DLD1 (cell line): ENCODE data around the gene ADGRF3.
"Not testable (repeated sequence)": the region's sequence is repeated elsewhere in the genome, so short reads cannot be mapped to it uniquely, and the experiment has no call there.

Experiments
- in situ Hi-C: cut with HindIII; loops from 2 replicates; pipeline ENCODE4 v1.10.0; 2017; ENCODE audit warnings: low sequenced_read_pairs

The ADGRF3 gene

DNA sequence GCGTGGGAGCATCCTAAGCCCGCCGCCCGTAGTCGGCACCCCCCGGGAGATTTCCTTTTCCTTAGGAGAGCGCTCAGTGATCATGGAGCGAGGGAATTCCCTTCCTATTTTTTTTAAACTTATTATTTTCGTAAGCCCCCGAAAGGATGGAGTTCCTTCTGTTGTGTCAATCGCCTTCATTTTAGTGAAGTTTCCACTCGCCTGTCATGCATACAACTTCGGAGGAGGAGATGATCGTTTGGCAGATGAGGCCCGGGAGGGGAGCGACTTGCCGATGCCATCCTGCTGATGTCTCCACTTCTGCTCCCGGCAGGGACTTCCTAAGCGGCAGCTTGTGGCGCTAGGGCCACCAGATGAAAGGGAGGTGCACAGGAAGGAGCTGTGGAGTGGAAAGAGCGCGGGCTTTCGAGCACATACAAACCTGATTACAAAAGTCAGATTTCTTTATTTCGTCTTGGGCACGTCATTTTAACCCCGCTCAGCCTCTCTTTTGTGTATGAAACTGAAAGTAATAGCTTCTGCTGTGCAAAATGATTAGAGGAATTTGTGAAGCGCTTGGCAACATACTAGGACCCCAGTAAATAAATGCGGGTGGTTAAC lies at the start of gene ADGRF3:
Gene ADGRF3, minus strand, starts transcription at position 336 of the 600 bp plus-strand sequence. CDS start 555 bp downstream, outside the sequence.
- in situ Hi-C loops: no loop called here

DNA sequence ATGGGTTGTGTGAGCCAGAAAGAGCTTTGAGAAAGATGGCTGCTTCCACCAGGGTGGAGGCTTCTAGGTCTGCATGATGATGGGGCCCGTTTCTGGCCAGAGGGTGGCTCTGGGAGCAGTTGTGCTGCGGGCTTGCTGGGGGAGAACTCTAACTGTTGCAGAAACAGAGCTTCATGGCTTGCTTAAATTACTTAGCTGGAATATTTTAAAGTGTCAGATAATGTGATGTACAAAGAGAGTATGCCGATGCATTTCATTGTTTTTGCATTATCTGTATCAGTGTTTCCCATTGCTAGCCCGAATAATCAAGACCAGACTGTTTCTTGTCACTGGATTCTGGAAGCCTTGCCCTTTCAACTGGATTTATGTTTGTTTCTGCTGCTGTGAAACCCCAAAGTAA lies 48.8 kb upstream of the ADGRF3 start:
- in situ Hi-C loops: no loop called here

- in situ Hi-C loops: no loop called here
Measured at GRCh38 chr2:26394694-26395093, 48.1 kb upstream of the ADGRF3 start.

GRCh38 chr2:26387189-26387588 lies 40.6 kb upstream of the ADGRF3 start:
- in situ Hi-C loops: no loop called here

DNA sequence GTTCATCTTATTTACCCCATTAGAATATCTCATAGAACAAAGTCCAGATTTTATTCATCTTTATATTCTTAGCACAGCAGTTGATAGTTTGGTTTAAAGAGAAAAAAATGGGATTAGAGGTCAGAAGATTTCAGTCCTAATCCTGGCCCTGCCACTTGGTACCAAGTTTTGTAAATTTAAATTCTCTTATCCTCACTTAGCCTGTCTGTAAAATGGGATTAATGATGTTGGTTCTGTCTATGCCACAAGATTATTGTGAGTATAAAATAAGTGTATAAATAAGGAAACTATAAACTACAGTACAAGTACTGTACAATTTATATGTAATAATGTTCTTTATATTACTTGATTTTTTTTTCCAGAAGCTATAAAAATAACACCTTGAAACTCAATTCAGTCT lies 38.0 kb upstream of the ADGRF3 start:
- in situ Hi-C loops: no loop called here

DNA sequence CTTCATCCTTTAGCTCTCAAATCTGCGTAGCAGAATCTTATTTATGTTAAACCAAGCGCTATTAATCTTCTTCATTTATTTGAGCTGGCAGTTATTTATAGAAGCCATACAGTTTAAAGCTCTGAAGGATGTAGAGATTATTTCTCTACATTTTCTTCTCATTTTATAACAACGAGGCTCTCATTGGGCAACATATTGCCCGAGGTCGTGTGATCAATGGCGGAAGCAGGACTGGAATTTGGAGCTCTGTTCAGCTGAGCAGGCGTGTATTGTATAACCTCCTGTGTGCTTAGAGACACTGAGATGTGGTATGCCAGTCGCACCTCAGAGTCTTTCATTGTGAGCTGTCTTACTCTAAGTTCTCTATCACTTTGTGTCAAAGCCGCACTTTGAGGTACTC lies 37.6 kb upstream of the ADGRF3 start:
- in situ Hi-C loops: no loop called here

DNA sequence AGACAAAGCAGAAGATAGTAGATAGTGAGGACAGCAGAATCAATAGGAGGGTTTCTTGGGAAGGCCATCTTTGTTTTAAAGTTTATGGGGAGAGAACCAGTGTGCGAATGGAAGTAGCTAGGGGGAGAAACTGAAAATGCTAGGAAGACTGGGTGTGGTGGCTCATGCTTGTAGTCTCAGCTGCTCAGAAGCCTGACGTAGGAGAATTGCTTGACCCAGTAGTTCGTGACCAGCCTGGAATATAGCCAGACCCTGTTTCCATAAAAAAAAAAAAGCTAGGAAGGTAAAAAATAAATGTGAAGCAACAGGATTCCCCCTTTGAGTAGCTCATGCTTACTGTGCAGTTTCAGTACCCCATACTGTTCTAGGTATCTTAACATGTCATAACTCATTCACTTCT lies 36.0 kb upstream of the ADGRF3 start:
- in situ Hi-C loops: no loop called here

DNA sequence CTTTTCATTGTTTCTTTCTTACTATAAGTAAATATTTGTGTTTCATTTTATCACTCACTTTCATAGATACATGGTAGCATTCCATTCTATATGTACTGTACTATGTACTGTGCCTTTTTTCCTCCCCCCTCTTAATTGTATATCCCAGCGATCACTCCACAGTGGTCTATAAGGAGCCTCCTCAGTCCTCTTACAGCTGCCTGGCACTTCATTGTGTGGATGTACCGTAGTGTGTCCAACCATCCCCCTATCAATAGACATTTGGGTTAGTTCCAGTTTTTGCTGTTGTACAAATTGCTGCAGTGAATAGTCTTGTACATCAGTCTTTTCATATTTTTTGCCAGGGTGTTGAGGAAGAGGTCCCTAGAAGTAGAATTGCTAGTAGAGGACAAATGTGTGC lies 33.7 kb upstream of the ADGRF3 start:
- in situ Hi-C loops: no loop called here

DNA sequence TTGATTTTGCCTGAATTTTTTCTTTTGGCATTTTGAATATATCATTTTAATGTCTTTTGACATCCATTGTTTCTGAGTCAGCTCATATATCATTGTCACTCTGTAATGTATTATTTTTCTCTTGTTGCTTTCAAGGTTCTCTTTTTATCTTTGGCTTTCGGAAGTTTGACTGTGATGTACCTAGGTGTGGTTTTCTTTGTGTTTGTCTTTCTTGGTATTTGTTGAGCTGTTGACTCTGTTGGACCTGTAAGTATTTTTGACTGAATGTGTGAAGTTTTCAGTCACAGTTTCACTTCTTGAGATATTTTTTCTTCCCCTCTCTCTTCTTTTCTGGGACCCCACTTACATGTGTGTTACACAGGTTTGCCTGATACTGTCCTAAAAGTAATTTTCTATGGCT lies 30.2 kb upstream of the ADGRF3 start:
- in situ Hi-C loops: no loop called here

DNA sequence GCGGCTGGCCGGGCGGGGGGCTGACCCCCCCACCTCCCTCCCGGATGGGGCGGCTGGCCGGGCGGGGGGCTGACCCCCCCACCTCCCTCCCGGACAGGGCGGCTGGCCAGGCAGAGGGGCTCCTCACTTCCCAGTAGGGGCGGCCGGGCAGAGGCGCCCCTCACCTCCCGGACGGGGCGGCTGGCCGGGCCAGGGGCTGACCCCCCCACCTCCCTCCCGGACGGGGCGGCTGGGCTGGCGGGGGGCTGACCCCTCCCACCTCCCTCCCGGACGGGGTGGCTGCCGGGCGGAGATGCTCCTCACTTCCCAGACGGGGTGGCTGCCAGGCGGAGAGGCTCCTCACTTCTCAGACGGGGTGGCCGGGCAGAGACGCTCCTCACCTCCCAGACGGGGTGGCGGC lies 24.3 kb upstream of the ADGRF3 start:
- in situ Hi-C loops: not testable (repeated sequence)

DNA sequence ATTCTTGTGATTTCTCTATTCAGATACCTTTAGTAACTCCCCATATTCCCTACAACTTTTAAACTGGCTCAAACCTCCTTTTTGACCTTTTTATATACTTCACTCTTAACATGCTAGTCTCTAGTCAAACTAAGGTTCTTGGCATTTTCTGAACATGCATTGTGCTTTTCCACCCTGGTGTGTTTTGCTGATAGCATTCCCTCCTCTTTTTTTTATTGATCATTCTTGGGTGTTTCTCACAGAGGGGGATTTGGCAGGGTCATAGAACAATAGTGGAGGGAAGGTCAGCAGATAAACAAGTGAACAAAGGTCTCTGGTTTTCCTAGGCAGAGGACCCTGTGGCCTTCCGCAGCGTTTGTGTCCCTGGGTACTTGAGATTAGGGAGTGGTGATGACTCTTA lies 23.1 kb upstream of the ADGRF3 start:
- in situ Hi-C loops: not testable (repeated sequence)

DNA sequence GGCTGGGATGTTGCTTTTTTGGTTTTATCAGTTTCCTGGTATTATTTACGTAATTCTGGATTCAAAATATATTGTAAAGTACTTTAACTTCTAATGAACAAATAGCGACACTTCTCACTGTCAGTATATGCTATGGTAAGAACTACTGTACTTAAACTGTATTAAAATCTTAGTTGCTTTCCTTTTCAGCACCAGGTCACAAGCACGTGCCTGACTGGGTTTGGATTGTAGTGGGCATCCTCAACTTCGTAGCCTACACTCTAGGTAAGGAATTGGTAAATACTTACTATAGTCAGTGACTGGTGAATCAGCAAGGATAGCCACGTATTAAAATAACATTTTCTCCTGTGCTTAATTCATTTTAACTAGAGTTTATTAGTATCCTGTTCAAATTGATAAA lies 20.4 kb upstream of the ADGRF3 start:
- in situ Hi-C loops: no loop called here

- in situ Hi-C loops: no loop called here
Measured at GRCh38 chr2:26364669-26365068, 18.1 kb upstream of the ADGRF3 start.

GRCh38 chr2:26363958-26364357 lies 17.4 kb upstream of the ADGRF3 start:
- in situ Hi-C loops: no loop called here

GRCh38 chr2:26363323-26363722 lies 16.7 kb upstream of the ADGRF3 start:
- in situ Hi-C loops: no loop called here

DNA sequence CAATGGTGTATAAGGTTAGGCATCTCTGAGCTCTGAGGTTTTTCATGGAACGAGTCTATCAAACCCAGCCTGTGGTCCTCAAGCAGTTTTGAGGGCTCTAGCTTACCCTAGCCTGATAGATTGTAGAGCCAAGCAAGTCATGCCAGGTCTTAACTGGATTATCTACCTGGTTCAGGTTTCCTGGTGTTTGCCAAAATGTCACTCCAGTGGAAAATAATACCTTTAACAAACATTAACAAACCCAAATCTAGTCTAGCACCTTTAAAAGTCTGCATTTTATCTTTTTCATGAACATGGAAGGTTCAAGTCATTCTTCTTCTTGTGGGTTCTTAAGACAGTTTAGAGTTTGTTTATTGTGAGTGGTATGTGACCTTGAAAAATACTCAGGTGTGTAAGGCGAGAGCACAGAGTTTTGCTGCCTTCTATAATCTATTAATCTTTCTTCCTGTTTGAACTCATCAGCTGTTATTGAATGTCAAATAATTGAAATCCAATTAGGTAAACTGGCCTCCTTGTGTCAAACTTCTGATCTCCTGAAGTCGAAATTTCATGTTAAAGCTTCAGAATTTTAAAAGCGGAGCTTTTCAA lies 13.4 kb upstream of the ADGRF3 start:
- in situ Hi-C loops: no loop called here

DNA sequence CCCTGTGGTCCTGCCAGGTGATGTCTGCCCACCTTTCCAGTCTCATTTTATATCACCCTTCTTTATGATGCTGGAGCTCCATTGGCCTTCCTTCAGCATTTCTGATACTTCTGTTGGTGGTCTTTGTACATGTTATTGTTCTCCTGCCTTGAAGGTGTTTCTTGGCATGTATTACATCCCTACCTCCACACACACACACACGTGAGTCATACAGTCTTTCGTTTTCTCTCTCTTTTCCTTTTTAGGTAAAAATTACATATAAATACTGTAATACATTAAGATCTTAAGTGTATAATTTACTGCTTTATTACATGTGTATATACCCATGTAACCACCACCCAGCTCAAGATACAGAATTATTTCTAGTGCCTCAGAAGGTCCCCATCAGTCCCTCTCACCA lies 10.2 kb upstream of the ADGRF3 start:
- in situ Hi-C loops: no loop called here

- in situ Hi-C loops: no loop called here
Measured at GRCh38 chr2:26356111-26356510, 9.5 kb upstream of the ADGRF3 start.

DNA sequence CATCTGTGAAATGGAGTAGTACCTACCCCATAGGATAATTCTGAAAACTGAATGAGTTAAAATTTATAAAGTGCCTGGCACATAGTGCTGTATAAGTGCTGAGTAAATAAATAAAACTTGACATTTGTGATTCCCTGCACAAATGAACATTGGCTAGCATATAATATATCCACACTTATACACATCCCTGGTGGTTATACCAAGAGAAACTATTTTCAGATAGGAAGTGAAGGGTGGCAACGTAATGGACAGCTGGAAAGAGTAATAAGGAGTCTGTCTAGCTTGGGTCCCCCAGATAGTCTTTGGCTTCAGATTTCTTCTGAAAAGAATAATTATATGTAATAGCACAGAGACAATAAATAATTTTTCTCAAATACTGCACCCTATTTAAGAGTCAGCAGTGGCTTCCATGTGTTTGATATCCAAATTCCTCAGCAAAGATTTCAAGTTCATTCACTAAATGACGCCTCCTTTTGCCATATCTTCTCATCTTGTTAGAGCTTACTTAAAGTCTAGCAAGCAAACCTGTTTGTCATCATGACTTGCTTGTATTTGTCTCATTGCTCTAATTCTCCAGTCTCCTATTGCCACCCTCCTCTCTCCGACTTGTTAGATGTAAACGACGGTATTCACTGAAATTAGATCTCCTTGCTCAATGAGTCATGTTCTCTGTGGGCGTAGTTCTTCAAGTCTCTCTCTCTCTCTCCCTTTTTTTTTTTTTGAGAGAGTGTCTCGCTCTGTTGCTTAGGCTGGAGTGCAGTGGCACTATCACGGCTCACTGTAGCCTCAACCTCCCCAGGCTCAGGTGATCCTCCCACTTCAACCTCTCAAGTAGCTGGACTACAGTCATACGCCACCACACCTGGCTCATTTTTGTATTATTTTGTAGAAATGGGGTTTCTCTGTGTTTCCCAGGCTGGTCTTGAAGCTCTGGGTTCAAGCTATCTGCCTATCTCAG lies 8.7 kb upstream of the ADGRF3 start:
- in situ Hi-C loops: no loop called here

GRCh38 chr2:26354469-26354868 lies 7.9 kb upstream of the ADGRF3 start:
- in situ Hi-C loops: not testable (repeated sequence)

GRCh38 chr2:26352892-26353291 lies 6.3 kb upstream of the ADGRF3 start:
- in situ Hi-C loops: no loop called here
